ENCODE data around the gene PGRMC2.

DNA sequence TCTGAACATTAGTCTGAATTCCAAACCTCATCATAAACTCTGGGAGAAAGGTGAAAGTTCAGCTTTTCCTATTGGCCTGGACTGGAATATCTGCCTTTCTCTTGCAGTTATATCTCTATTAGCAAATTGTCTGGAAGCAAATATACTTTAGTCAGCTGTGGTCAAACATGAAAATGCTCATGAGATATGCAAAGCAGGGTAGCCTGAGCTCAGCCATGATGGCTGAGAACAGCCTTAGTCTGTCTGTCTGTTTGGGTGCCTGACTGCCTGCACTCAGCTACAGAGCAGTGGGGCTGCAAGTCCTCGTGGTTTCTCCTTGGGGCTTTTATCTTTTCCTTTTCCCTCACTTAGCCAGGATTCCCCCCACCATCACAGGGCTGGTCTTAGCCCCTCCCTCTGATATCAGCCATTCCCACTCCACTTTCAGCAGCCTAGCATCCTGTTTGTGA, 19.5 kb upstream of the PGRMC2 start:
- TF ChIP-seq EZH2 (IDR thresholded peaks at IDR 0.05) = no peak
- no peak for TF ChIP-seq POLR2AphosphoS5 (IDR thresholded peaks at IDR 0.05; ENCODE audit: borderline replicate concordance, low read depth, low read length)

All from SK-N-MC (cell line).